Measurements from ENCODE around the gene SLC52A1. TPM values are rescaled to one million over a fixed set of nuclear protein-coding genes. Genes with fewer than 3 reads are reported as not detected.
A peak's percentile ranks its signal among the peaks of the same experiment; 100 is the strongest.

The SLC52A1 gene
- total and polyA plus RNA-seq, 2 of the 13 experiments (the other 11 are each of a cell fraction or from before 2014, with no cell fraction given), result 0.03 to 0.13 TPM

- TF ChIP-seq ZXDC (CRISPR knock-in tag; IDR thresholded peaks at IDR 0.05) (no peak), SRSF9 (IDR thresholded peaks at IDR 0.05; ENCODE audit: borderline replicate concordance, insufficient read depth, low read depth, low read length, poor library complexity, severe bottlenecking) (no peak), THAP8 (CRISPR knock-in tag; IDR thresholded peaks at IDR 0.05; ENCODE audit: borderline replicate concordance) (no peak), GTF3A (CRISPR knock-in tag; conservative IDR thresholded peaks at IDR 0.05) (no peak), NFIB (CRISPR knock-in tag; IDR thresholded peaks at IDR 0.05; ENCODE audit: borderline replicate concordance) (no peak), ZNF20 (CRISPR knock-in tag; IDR thresholded peaks at IDR 0.05) (no peak), ZBTB14 (CRISPR knock-in tag; IDR thresholded peaks at IDR 0.05) (peak; percentile 69), SUZ12 (IDR thresholded peaks at IDR 0.05; ENCODE audit: low read depth, low read length) (no peak), ZNF10 (CRISPR knock-in tag; IDR thresholded peaks at IDR 0.05; ENCODE audit: borderline replicate concordance, low read depth) (no peak), CEBPZ (IDR thresholded peaks at IDR 0.05; ENCODE audit: low read length) (no peak), ZNF883 (CRISPR knock-in tag; IDR thresholded peaks at IDR 0.05; ENCODE audit: not compliant biosample characterization) (no peak), TOE1 (CRISPR knock-in tag; IDR thresholded peaks at IDR 0.05) (no peak), ZSCAN31 (CRISPR knock-in tag; IDR thresholded peaks at IDR 0.05; ENCODE audit: low read depth) (0 out of 2 replicates have a peak, but pooled peaks have one; percentile 53), USF2 (IDR thresholded peaks at IDR 0.05; ENCODE audit: low read depth, low read length) (no peak), USF2 (CRISPR knock-in tag; IDR thresholded peaks at IDR 0.05; ENCODE audit: borderline replicate concordance) (no peak), ZFYVE20 (CRISPR knock-in tag; IDR thresholded peaks at IDR 0.05; ENCODE audit: borderline replicate concordance, low read depth) (no peak), KLF13 (CRISPR knock-in tag; IDR thresholded peaks at IDR 0.05) (no peak), SALL2 (CRISPR knock-in tag; IDR thresholded peaks at IDR 0.05) (no peak)
Measured at GRCh38 chr17:5031365-5032082, 3.7 kb downstream of the SLC52A1 start (continued).

Measured in HepG2 (cell line).